ENCODE results near the gene FOXD2.

FOXD2 gene

GRCh38 chr1:47417170-47418044 lies 20.4 kb upstream of the FOXD2 start:
- no peak for DNase-seq

- no peak for DNase-seq
These were observed 19.7 kb upstream of the FOXD2 start for GRCh38 chr1:47418122-47418521.

- DNase-seq: no peak
These were observed 19.0 kb upstream of the FOXD2 start for GRCh38 chr1:47418681-47419325.

- no peak for DNase-seq
These were observed 17.3 kb upstream of the FOXD2 start for GRCh38 chr1:47420547-47420946.

- no peak for DNase-seq
These were observed 14.0 kb upstream of the FOXD2 start for GRCh38 chr1:47423872-47424271.

GRCh38 chr1:47424336-47424982 lies 13.4 kb upstream of the FOXD2 start:
- peak in 3 of 51 donors; percentile 5 to 7 (median 6) for DNase-seq

- no peak for DNase-seq
These were observed 6.3 kb upstream of the FOXD2 start for GRCh38 chr1:47431534-47431933.

- peak in 41 of 51 donors; percentile 4 to 79 (median 37) for DNase-seq
These were observed 5.5 kb upstream of the FOXD2 start for GRCh38 chr1:47432071-47433036.

GRCh38 chr1:47433037-47433421 lies 4.8 kb upstream of the FOXD2 start:
- DNase-seq: no peak

- DNase-seq: no peak
These were observed 4.3 kb upstream of the FOXD2 start for GRCh38 chr1:47433477-47434050.

- peak in 30 of 51 donors; percentile 9 to 60 (median 36) for DNase-seq
These were observed 3.6 kb upstream of the FOXD2 start for GRCh38 chr1:47434051-47434842.

- no peak for DNase-seq
These were observed 2.1 kb upstream of the FOXD2 start for GRCh38 chr1:47435506-47436303.

GRCh38 chr1:47436304-47436978 lies 1.4 kb upstream of the FOXD2 start:
- DNase-seq: peak in 22 of 51 donors; percentile 2 to 58 (median 14)

GRCh38 chr1:47436979-47437446 lies 831 bp upstream of the FOXD2 start:
- no peak for DNase-seq

- DNase-seq: no peak
These were observed 547 bp downstream of the FOXD2 start for GRCh38 chr1:47438165-47439016.

GRCh38 chr1:47439017-47439818 lies 1.4 kb downstream of the FOXD2 start:
- no peak for DNase-seq

Data from hypothalamus (tissue), 51 donors.